ENCODE results near the gene REX1BD.

The REX1BD gene

GRCh38 chr19:18629166-18630088 lies 40.8 kb downstream of the REX1BD start:
- TF ChIP-seq PPARA (CRISPR knock-in tag; IDR thresholded peaks at IDR 0.05; ENCODE audit: borderline replicate concordance) (no peak), ZC3H10 (CRISPR knock-in tag; IDR thresholded peaks at IDR 0.05) (no peak), GLIS3 (CRISPR knock-in tag; IDR thresholded peaks at IDR 0.05) (no peak), BACH2 (CRISPR knock-in tag; IDR thresholded peaks at IDR 0.05; ENCODE audit: borderline replicate concordance) (no peak), ZNF70 (CRISPR knock-in tag; IDR thresholded peaks at IDR 0.05) (no peak), PATZ1 (CRISPR knock-in tag; IDR thresholded peaks at IDR 0.05; ENCODE audit: borderline replicate concordance) (no peak)
- TF ChIP-seq, protein P1, sequence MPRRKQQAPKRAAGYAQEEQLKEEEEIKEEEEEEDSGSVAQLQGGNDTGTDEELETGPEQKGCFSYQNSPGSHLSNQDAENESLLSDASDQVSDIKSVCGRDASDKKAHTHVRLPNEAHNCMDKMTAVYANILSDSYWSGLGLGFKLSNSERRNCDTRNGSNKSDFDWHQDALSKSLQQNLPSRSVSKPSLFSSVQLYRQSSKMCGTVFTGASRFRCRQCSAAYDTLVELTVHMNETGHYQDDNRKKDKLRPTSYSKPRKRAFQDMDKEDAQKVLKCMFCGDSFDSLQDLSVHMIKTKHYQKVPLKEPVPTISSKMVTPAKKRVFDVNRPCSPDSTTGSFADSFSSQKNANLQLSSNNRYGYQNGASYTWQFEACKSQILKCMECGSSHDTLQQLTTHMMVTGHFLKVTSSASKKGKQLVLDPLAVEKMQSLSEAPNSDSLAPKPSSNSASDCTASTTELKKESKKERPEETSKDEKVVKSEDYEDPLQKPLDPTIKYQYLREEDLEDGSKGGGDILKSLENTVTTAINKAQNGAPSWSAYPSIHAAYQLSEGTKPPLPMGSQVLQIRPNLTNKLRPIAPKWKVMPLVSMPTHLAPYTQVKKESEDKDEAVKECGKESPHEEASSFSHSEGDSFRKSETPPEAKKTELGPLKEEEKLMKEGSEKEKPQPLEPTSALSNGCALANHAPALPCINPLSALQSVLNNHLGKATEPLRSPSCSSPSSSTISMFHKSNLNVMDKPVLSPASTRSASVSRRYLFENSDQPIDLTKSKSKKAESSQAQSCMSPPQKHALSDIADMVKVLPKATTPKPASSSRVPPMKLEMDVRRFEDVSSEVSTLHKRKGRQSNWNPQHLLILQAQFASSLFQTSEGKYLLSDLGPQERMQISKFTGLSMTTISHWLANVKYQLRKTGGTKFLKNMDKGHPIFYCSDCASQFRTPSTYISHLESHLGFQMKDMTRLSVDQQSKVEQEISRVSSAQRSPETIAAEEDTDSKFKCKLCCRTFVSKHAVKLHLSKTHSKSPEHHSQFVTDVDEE (CRISPR knock-in tag; IDR thresholded peaks at IDR 0.05): no peak
- TF ChIP-seq, protein P2, sequence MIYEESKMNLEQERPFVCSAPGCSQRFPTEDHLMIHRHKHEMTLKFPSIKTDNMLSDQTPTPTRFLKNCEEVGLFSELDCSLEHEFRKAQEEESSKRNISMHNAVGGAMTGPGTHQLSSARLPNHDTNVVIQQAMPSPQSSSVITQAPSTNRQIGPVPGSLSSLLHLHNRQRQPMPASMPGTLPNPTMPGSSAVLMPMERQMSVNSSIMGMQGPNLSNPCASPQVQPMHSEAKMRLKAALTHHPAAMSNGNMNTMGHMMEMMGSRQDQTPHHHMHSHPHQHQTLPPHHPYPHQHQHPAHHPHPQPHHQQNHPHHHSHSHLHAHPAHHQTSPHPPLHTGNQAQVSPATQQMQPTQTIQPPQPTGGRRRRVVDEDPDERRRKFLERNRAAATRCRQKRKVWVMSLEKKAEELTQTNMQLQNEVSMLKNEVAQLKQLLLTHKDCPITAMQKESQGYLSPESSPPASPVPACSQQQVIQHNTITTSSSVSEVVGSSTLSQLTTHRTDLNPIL (CRISPR knock-in tag; IDR thresholded peaks at IDR 0.05; ENCODE audit: low read depth): no peak
- no peak for ATAC-seq

DNA sequence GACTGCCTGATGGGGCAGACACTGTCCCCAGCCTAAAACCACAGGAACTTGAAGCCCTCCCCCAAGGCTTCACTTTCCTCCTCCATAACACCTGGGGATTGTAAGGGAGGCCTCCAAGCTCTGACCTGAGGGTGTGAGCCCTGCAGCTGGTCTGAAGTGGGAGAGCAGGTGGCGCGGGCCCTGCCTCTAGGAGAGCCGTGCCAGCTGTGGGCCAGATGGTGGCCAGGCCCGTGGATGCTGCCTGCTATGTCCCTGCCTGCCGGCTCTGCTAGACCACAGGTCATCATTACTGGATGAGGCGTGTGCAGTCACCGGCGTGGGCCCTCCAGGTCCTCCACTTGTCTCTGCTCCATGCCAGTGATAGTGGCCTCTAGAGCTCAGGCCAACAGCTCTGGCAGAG lies 44.7 kb downstream of the REX1BD start:
- ATAC-seq: no peak
- no peak for TF ChIP-seq OSR1 (CRISPR knock-in tag; IDR thresholded peaks at IDR 0.05)
- TF ChIP-seq TCF4 (CRISPR knock-in tag; IDR thresholded peaks at IDR 0.05; ENCODE audit: borderline replicate concordance): peak; percentile 37; the same call in 1 of the 2 replicates
- TF ChIP-seq ZFP3 (CRISPR knock-in tag; IDR thresholded peaks at IDR 0.05): no peak
- no peak for TF ChIP-seq GLIS3 (CRISPR knock-in tag; IDR thresholded peaks at IDR 0.05)

- no peak for ATAC-seq
- TF ChIP-seq PATZ1 (CRISPR knock-in tag; IDR thresholded peaks at IDR 0.05; ENCODE audit: borderline replicate concordance) (no peak), ZFP30 (CRISPR knock-in tag; IDR thresholded peaks at IDR 0.05) (no peak), ESRRG (CRISPR knock-in tag; IDR thresholded peaks at IDR 0.05) (no peak), PPARA (CRISPR knock-in tag; IDR thresholded peaks at IDR 0.05; ENCODE audit: borderline replicate concordance) (no peak), SNAI2 (CRISPR knock-in tag; IDR thresholded peaks at IDR 0.05) (no peak), ISL1 (CRISPR knock-in tag; IDR thresholded peaks at IDR 0.05) (no peak), ZNF8 (CRISPR knock-in tag; IDR thresholded peaks at IDR 0.05) (no peak), CSDC2 (CRISPR knock-in tag; IDR thresholded peaks at IDR 0.05) (no peak), RARB (CRISPR knock-in tag; IDR thresholded peaks at IDR 0.05) (no peak), ARNTL (CRISPR knock-in tag; IDR thresholded peaks at IDR 0.05; ENCODE audit: borderline replicate concordance, low read depth) (no peak), ZNF70 (CRISPR knock-in tag; IDR thresholded peaks at IDR 0.05) (no peak)
- TF ChIP-seq, protein P3, sequence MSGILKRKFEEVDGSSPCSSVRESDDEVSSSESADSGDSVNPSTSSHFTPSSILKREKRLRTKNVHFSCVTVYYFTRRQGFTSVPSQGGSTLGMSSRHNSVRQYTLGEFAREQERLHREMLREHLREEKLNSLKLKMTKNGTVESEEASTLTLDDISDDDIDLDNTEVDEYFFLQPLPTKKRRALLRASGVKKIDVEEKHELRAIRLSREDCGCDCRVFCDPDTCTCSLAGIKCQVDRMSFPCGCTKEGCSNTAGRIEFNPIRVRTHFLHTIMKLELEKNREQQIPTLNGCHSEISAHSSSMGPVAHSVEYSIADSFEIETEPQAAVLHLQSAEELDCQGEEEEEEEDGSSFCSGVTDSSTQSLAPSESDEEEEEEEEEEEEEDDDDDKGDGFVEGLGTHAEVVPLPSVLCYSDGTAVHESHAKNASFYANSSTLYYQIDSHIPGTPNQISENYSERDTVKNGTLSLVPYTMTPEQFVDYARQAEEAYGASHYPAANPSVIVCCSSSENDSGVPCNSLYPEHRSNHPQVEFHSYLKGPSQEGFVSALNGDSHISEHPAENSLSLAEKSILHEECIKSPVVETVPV (CRISPR knock-in tag; IDR thresholded peaks at IDR 0.05): no peak
- TF ChIP-seq, protein P2 (CRISPR knock-in tag; IDR thresholded peaks at IDR 0.05; ENCODE audit: low read depth): no peak
These were observed 46.2 kb downstream of the REX1BD start for GRCh38 chr19:18634612-18635297.
